ENCODE results near the gene BPIFB6.

DNA sequence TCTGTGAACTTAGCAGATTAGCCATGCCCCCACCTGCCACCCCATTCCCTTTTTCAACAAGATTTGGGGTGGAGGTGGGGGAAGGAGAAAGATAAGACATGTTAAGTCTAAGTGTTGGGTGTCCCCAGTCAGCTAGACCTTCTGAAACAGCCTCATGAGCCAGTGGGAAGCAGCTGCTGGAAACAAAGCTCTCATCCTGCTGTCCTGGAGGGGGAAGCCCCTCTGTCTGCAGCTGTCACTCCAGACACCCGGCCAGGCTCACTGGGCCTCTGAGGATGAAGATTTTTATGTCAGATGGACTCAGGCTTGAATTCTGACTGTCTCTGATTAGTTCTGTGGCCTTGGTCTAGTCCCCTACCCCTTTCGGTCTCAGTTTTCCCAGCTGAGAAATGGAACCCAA is 23.3 kb downstream of the BPIFB6 start:
- TF ChIP-seq POLR2AphosphoS5 (IDR thresholded peaks at IDR 0.05) (no peak), POLR2A (IDR thresholded peaks at IDR 0.05) (no peak)
- TF ChIP-seq, protein P1, sequence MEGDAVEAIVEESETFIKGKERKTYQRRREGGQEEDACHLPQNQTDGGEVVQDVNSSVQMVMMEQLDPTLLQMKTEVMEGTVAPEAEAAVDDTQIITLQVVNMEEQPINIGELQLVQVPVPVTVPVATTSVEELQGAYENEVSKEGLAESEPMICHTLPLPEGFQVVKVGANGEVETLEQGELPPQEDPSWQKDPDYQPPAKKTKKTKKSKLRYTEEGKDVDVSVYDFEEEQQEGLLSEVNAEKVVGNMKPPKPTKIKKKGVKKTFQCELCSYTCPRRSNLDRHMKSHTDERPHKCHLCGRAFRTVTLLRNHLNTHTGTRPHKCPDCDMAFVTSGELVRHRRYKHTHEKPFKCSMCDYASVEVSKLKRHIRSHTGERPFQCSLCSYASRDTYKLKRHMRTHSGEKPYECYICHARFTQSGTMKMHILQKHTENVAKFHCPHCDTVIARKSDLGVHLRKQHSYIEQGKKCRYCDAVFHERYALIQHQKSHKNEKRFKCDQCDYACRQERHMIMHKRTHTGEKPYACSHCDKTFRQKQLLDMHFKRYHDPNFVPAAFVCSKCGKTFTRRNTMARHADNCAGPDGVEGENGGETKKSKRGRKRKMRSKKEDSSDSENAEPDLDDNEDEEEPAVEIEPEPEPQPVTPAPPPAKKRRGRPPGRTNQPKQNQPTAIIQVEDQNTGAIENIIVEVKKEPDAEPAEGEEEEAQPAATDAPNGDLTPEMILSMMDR (IDR thresholded peaks at IDR 0.05): no peak

Data from breast epithelium (tissue), 3 donors.